Mononuclear cell (primary cell): Measurements from ENCODE around the gene HRH1. TPM values are rescaled to one million over a fixed set of nuclear protein-coding genes. Genes with fewer than 3 reads are reported as not detected.

Experiments
- H3K27me3 ChIP-seq: 2 replicates; pipeline ENCODE4 v1.6.0; 2011; ENCODE audit warnings: low read length, control low read depth; ENCODE audit not compliant: insufficient read depth
- H3K4me1 ChIP-seq: 2 replicates; pipeline ENCODE4 v1.5.1; 2011; ENCODE audit warnings: mild to moderate bottlenecking, low read length, control low read depth; ENCODE audit not compliant: insufficient read depth
- H3K4me3 ChIP-seq: 2 replicates; pipeline ENCODE4 v1.5.1; 2011; ENCODE audit warnings: mild to moderate bottlenecking, low read length, moderate library complexity
- H3K9me3 ChIP-seq: 2 replicates; pipeline ENCODE4 v1.5.1; 2011; ENCODE audit warnings: low read depth, mild to moderate bottlenecking, control low read depth, low read length
- total RNA-seq: library from RNA; depleted of rRNA; stranded (reverse); fragments of >200 nt; gene quantifications from one replicate; pipeline ENCODE4 v1.2.3, GENCODE V29; 2012

HRH1 gene
- total RNA-seq, 1 donor = 2.4 TPM

- H3K27me3 ChIP-seq = no peaks in the 10 kb centered on the region
- H3K4me3 ChIP-seq = no peak overlapping the region
- H3K9me3 ChIP-seq = no peaks in the 10 kb centered on the region
- H3K4me1 ChIP-seq = peaks cover 15% of the 10 kb centered on the region
These were observed 149.9 kb downstream of the HRH1 start for GRCh38 chr3:11304175-11304574.

DNA sequence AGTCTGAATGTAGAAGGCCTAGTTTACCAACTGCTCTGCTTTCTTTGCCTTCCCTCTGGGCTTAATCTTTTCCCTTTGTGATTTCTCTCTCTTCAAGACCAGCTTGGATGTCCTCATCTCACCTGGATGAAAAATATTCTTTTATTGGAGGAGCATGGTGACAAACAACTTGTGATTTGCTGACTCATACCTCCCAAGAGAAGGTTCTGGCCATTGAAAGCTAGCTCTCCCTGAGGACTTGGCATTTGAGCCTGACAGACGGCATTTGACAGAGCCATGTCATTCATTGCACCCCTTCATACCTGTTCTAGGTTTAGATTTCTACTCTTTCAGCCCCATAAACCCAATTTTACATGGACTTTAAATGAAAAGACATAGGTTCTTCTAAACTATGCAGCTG lies 151.2 kb downstream of the HRH1 start:
- Histone ChIP-seq H3K27me3 (no peaks in the 10 kb centered on the region), H3K4me1 (peaks cover 15% of the 10 kb centered on the region), H3K9me3 (no peaks in the 10 kb centered on the region), H3K4me3 (no peak overlapping the region)

DNA sequence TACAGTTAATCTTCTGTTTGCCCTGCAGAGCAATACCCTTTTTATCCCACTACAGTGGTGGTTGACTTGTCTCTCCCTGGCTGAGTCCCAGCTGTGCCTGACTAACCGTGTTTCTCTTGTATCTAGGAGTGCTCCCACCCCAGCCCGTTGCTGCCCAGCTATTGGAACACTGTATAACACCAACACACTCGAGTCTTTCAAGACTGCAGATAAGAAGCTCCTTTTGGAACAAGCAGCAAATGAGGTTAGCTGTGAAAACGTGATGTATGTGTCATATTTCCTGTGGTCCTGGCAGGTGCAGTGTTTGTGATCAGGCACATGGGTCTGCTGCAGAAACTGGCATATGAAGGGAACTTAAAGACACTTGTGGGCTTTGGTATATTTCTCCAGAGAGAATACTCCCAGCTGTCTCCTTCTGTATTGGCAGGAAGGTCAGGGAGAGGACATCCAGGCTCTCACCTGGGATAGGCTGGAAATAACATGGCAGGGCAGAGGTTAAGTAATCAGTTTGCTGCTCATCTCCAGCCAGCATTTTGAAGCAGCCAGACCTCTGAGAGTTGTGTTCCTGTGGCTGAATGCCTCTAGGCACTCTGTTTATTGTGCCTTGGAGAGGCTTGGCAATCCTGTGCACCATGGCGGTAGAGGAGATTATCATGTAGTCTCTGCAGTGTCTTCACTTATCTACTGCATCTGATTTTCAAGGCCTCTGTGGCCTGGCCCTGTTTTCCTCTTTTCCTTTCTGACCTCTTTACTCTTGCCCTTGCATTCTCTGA lies 152.7 kb downstream of the HRH1 start:
- Histone ChIP-seq H3K4me1 (peaks cover 15% of the 10 kb centered on the region), H3K9me3 (no peaks in the 10 kb centered on the region), H3K27me3 (no peaks in the 10 kb centered on the region)

GRCh38 chr3:11307830-11308432 lies 153.6 kb downstream of the HRH1 start:
- Histone ChIP-seq H3K4me1 (peaks cover 15% of the 10 kb centered on the region), H3K4me3 (no peak overlapping the region), H3K9me3 (no peaks in the 10 kb centered on the region), H3K27me3 (no peaks in the 10 kb centered on the region)

More for the DNA sequence above, 152.7 kb downstream of the HRH1 start:
- H3K4me3 ChIP-seq = no peak overlapping the region

- H3K4me3 ChIP-seq = no peak overlapping the region
- H3K4me1 ChIP-seq = peaks cover 10% of the 10 kb centered on the region
- no peaks in the 10 kb centered on the region for H3K27me3 ChIP-seq
- H3K9me3 ChIP-seq = no peaks in the 10 kb centered on the region
These were observed 156.0 kb downstream of the HRH1 start for GRCh38 chr3:11310258-11310657.

DNA sequence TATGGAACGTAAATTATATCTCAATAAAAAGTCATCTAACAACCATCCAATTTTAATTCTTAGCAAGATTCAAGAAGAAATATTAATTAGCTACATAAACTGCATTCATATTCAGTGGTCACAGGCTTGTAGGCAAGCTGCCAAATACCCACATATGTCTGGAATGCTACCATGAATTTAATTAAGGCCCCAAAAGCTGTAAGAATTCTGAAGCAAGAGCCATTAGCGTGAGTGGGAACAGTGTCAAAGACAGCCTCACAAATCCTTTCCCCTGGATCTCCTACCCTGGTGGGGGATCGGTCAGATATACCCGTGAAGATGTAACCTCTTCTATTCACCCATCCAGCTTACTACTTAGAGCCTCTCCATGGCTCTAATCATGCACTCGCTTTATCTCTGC lies 157.9 kb downstream of the HRH1 start:
- no peaks in the 10 kb centered on the region for H3K27me3 ChIP-seq
- H3K9me3 ChIP-seq = no peaks in the 10 kb centered on the region

More for the DNA sequence above, 157.9 kb downstream of the HRH1 start:
- H3K4me3 ChIP-seq = no peak overlapping the region
- peaks cover 2% of the 10 kb centered on the region for H3K4me1 ChIP-seq

Other genes with a start within 250 kb of the HRH1 start
- under 0.01 TPM for gene SLC6A1, start 161.7 kb upstream of the HRH1 start, total RNA-seq
- gene ATG7, start 117.9 kb downstream of the HRH1 start, total RNA-seq = 92.4 TPM